Ovary (tissue), 9 donors: ENCODE data around the gene PGAM2. TPM values are rescaled to one million over a fixed set of nuclear protein-coding genes. Genes with fewer than 3 reads are reported as not detected.
A peak's percentile ranks its signal among the peaks of the same experiment; 100 is the strongest.

Experiments used
- DNase-seq, 5 donors: peaks; one replicate each; pipeline ENCODE4 v3.0.0-alpha.2; 2019 to 2020
- H3K27ac ChIP-seq, 2 donors: fragments of 200-600 bp; one replicate each; pipeline versions ENCODE4 v1.5.1 to v1.8.0; 2019 to 2022
- H3K27me3 ChIP-seq: fragments of 200-600 bp; one replicate; pipeline ENCODE4 v1.8.0; 2022
- H3K36me3 ChIP-seq: fragments of 200-600 bp; sonication (generic); one replicate; pipeline ENCODE4 v1.5.1; 2019
- H3K4me1 ChIP-seq: one replicate; pipeline ENCODE4 v1.8.1; 2013; ENCODE audit warnings: mild to moderate bottlenecking, moderate library complexity; ENCODE audit not compliant: insufficient read depth
- H3K4me3 ChIP-seq: fragments of 200-600 bp; sonication (generic); one replicate; pipeline ENCODE4 v1.5.1; 2017
- H3K9me3 ChIP-seq, 2 donors: fragments of 200-600 bp in 1 of 2; sonication (generic) in 1 of 2; one replicate each; pipeline versions ENCODE4 v1.5.1 to v1.8.1; 2013 to 2019; ENCODE audit warnings: mild to moderate bottlenecking in 1 of 2, moderate library complexity in 1 of 2
- CTCF ChIP-seq, 3 donors: fragments of 450-650 bp in 2 of 3; fragments of 200-600 bp in 1 of 3; IDR thresholded peaks; one replicate each; pipeline versions ENCODE4 v1.5.1 to v1.8.0; 2016 to 2022; ENCODE audit warnings: antibody characterized with exemption in 3 of 3, mild to moderate bottlenecking in 1 of 3
- EP300 ChIP-seq: sonication (generic); formaldehyde crosslinking; IDR thresholded peaks from one replicate; pipeline ENCODE4 v1.6.1; 2017; ENCODE audit warnings: antibody characterized with exemption
- POLR2A ChIP-seq: fragments of 450-650 bp; IDR thresholded peaks from one replicate; pipeline ENCODE4 v1.6.1; 2017; ENCODE audit warnings: antibody characterized with exemption, mild to moderate bottlenecking, moderate library complexity
- WGBS, 3 donors: extraction: QIAGEN DNeasy Blood & Tissue Kit in 1 of 3; methylation state at CpG; one replicate each; pipeline versions ENCODE4 v1.1.5 to v1.1.7; 2013 to 2017; 5-methylcytosine and 5-hydroxymethylcytosine counted together
- intact Hi-C, 4 donors: fragments of 100-400 bp; cut with DNase I; formaldehyde crosslinking; loops; one replicate each; pipeline versions ENCODE4 v1.11.0 to v1.15.1; 2022 to 2023
- polyA plus RNA-seq, 2 donors: library from polyadenylated mRNA; stranded (reverse); fragments of 200-250 nt in 1 of 2; fragments of 350-450 nt in 1 of 2; fragmentation: Illumina TruSeq in 1 of 2; extraction: RNeasy Lipid Tissue Mini Kit (QIAGEN cat#74804) in 1 of 2; gene quantifications; one replicate each; pipeline ENCODE4 v1.2.3, GENCODE V29; 2013 to 2014
- total RNA-seq, 7 donors: library from RNA; depleted of rRNA in 2 of 7; stranded (reverse); fragments of >200 nt in 2 of 7; fragmentation: NEBNext Ultra II Directional in 3 of 7; extraction: Animal tissue kit (Norgen Biotek cat#: 25700) in 3 of 7; gene quantifications; one replicate each; pipeline versions ENCODE4 v1.1.0 to v1.2.4, GENCODE V29; 2016 to 2023
- donor health status: DM: no; HTN: no; CAD: no; lungs with moderate emphysema.
- donor health status: DM: no; HTN: no; CAD: no.
- donor health status: Bipolar disorder and iron deficiency.
- donor health status: DM: yes; HTN: yes; CAD: no.
- donor health status: DM: no; HTN: no; CAD: no.
- donor health status: DM: yes; HTN: yes; CAD: no.

PGAM2 gene
- total and polyA plus RNA-seq, 9 donors: 0.40 to 3.2 (median 1.7) TPM; not detected in 2

DNA sequence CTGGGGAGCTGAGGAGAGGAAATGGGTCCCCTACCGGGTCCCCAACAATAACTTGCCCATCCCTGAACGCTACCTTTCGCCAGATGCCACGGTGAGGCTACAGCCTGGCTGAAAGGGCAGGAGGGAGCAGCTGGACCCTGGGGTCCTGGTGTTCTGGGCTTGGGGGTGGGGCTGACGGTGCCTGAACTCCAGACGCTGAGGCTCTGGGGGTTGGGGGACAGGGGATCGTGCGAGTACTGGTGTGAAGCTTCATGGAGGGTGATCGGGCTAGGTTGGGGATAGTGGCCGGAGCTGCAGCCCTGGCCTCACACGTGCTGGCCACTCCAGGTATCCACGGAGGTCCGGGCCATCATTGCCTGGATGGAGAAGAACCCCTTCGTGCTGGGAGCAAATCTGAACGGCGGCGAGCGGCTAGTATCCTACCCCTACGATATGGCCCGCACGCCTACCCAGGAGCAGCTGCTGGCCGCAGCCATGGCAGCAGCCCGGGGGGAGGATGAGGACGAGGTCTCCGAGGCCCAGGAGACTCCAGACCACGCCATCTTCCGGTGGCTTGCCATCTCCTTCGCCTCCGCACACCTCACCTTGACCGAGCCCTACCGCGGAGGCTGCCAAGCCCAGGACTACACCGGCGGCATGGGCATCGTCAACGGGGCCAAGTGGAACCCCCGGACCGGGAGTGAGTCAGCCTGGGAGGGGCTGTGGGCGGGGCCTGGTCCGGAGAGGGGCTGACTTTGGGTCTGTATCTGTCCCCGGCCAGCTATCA, 47.0 kb upstream of the PGAM2 start:
- Histone ChIP-seq H3K4me3 (no peak overlapping the region), H3K27me3 (no peaks in the 10 kb centered on the region), H3K9me3 (no peaks in the 10 kb centered on the region), H3K36me3 (no peaks in the 10 kb centered on the region), H3K27ac (no peak overlapping the region), H3K4me1 (peaks cover 3% of the 10 kb centered on the region)
- TF ChIP-seq CTCF (IDR thresholded peaks at IDR 0.05) (no peak), EP300 (no peak), POLR2A (no peak)
- peak in 1 of 5 donors; percentile 59 for DNase-seq
- intact Hi-C loops: no loop called here
- WGBS, 3 donors: 60 to 73% (median 68%) methylated on average over 41 of the region's 41 CpGs

- intact Hi-C loops: no loop called here
- Histone ChIP-seq H3K36me3 (no peaks in the 10 kb centered on the region), H3K27ac (no peak overlapping the region), H3K4me1 (peaks cover 5% of the 10 kb centered on the region), H3K27me3 (no peaks in the 10 kb centered on the region), H3K4me3 (no peak overlapping the region), H3K9me3 (no peaks in the 10 kb centered on the region)
- whole genome bisulfite sequencing, 3 donors: 74 to 87% (median 76%) methylated on average over 7 to 16 of the region's 16 CpGs
- TF ChIP-seq EP300 (no peak), POLR2A (no peak), CTCF (IDR thresholded peaks at IDR 0.05) (no peak)
- DNase-seq: no peak
Observed at GRCh38 chr7:44111761-44112160, 46.4 kb upstream of the PGAM2 start.

- 69 to 76% (median 70%) methylated on average over 26 to 27 of the region's 27 CpGs for WGBS, 3 donors
- Histone ChIP-seq H3K4me1 (peaks cover 12% of the 10 kb centered on the region), H3K4me3 (no peak overlapping the region), H3K36me3 (no peaks in the 10 kb centered on the region), H3K9me3 (no peaks in the 10 kb centered on the region), H3K27ac (no peak overlapping the region), H3K27me3 (no peaks in the 10 kb centered on the region)
- TF ChIP-seq CTCF (IDR thresholded peaks at IDR 0.05) (no peak), POLR2A (no peak), EP300 (no peak)
- DNase-seq: peak in 1 of 5 donors; percentile 50
- intact Hi-C loops: no loop called here
Observed at GRCh38 chr7:44110719-44111635, 45.6 kb upstream of the PGAM2 start.

GRCh38 chr7:44109991-44110390, 44.6 kb upstream of the PGAM2 start:
- intact Hi-C loops: loop anchor here in 1 of 4 donors (5.0 kb wide), 1 partner anchor 38 kb away; no protein-coding TSS in a partner anchor
- Histone ChIP-seq H3K27me3 (no peaks in the 10 kb centered on the region), H3K9me3 (no peaks in the 10 kb centered on the region), H3K4me3 (no peak overlapping the region), H3K36me3 (no peaks in the 10 kb centered on the region), H3K4me1 (peaks cover 16% of the 10 kb centered on the region), H3K27ac (no peak overlapping the region)
- WGBS, 3 donors: 85 to 88% (median 88%) methylated on average over 18 of the region's 18 CpGs
- DNase-seq: no peak
- TF ChIP-seq CTCF (IDR thresholded peaks at IDR 0.05): no peak
- no peak for TF ChIP-seq POLR2A
- TF ChIP-seq EP300: no peak
